ENCODE results near the gene KRTAP12-3.

DNA sequence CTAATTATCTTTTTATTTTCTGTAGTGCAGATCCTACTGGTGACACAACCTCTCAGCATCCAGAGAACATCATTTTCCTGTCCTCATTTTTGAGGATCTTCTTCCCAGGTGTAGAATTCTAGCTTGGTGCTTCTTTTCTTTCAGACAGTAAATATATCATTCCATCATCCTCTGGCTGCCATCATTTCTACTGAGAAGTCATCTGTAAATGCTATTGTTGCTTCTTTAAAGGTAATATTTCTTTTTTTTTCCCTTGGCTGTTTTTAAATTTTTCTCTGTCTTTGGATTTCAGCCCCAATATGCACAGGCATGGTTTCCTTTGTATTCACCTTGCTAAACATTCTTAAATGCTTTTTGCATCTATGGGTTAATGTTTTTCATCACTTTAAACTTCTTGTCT is 34.2 kb upstream of the KRTAP12-3 start:
- TF ChIP-seq GATA2 (IDR thresholded peaks at IDR 0.05; ENCODE audit: low read depth, low read length) (no peak), GATA3 (IDR thresholded peaks at IDR 0.05; ENCODE audit: low read depth, low read length) (no peak)
